Renal pelvis (tissue), 4 donors: ENCODE data around the gene TSHZ3. TPM values are rescaled to one million over a fixed set of nuclear protein-coding genes. Genes with fewer than 3 reads are reported as not detected.

Experiments
- DNase-seq: peaks from one replicate; pipeline ENCODE4 v3.0.0-alpha.2; 2013
- polyA plus RNA-seq, 3 donors: library from polyadenylated mRNA; unstranded; fragments of 120-200 nt; gene quantifications; one replicate each; pipeline ENCODE4 v1.2.1, GENCODE V29; 2013; ENCODE audit not compliant: insufficient read length in 3 of 3

Gene TSHZ3
- polyA plus RNA-seq, 3 donors: 10.0 to 12.5 (median 12.1) TPM

DNA sequence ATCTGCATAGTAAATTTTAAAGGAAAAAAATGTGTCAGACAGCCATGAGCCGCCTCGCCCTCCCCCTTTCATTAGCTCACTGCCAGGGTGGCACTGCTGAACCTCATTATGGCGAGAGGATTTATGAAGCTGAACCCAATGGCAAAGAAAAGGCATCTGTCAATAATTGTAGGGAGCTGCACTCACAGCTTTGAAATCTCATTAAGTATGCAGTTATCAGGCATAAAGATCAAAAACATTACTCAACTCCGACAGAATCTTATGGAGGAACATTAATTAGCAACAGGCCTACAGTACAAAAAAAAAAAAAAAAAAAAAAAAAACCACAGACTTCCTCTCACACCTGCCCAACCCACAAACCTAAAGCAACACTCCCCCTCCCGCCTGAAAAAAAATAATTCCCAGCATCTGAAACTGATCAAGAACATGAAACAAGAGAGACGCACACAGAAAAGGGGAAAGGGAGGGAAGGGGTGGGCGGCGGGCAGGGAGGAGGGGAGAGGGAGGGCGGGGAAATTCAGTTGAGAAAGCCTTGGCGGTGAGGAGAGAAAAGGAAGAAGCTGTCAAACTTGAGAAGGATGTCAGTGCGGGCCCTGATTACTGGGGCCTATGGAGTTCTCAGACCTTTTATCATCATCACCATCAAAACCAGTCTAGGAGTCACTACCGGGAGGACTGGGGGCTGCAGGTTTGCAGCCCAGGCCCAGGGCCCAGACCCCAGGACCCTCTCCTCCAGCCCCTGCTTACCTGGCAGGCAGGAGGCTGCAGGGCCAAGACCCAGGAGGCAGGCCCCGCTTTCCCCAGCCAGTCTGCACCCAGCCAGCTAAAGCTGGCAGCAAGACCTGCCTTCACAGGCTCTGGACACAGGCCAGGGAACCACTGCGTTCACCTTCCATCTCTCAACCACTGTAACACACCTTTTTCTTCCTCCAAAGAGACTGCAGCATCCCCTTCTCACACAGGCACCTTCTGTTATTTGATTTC lies 8.9 kb downstream of the TSHZ3 start:
- no peak for DNase-seq

DNA sequence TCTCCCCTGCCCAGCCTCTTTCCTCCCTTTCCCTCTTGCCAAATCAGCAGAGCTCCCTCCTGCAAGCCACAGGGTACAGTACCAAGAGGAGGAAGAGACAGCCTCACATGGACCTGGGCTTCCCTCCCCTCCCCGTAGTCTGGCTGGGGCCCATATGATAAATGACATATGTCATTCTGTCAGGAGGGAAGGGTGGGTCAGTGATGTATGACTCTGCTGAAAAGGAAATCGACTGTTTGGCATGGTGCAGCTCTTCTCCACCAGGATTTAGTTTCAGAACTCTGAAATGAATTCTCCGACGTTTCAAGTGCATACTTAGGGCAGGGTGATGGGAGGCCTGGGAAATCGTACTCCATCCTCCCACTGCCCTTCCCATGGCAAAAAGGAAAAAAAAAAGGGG lies 9.8 kb downstream of the TSHZ3 start:
- no peak for DNase-seq

DNA sequence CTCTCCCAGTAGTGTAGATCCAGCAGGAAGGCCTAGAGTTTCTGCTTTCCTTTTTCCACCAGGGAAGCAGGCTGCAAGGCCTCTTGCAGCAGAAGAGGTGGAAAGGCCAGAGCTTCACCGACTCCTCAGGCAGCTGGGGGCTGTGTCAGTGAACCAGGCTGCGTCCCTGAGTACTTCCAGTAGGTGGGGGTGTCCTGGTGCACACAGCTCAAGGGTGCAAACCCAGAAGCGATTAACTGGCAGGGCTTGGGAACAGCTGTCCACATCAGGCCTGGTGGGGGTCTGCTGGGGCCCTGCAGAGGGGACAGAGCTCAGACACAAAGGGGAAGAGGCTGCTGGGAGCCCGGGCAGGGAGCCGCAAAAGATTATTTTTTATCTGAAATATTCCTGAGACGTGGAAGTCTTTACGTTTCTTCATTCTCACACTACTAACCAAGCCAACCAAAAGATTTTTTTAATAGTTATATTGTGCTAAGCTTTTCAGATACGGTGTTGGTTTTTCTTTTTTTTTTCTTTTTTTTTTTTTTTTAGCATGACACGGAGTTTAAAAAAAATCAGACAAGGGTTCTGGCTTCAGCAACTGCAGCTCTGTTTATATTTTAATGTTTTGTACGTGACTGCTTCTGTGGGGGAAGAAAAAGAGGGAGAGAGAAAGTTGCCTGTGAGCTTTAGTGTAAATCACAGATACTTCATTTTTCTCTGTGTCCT lies 11.0 kb downstream of the TSHZ3 start:
- no peak for DNase-seq

DNA sequence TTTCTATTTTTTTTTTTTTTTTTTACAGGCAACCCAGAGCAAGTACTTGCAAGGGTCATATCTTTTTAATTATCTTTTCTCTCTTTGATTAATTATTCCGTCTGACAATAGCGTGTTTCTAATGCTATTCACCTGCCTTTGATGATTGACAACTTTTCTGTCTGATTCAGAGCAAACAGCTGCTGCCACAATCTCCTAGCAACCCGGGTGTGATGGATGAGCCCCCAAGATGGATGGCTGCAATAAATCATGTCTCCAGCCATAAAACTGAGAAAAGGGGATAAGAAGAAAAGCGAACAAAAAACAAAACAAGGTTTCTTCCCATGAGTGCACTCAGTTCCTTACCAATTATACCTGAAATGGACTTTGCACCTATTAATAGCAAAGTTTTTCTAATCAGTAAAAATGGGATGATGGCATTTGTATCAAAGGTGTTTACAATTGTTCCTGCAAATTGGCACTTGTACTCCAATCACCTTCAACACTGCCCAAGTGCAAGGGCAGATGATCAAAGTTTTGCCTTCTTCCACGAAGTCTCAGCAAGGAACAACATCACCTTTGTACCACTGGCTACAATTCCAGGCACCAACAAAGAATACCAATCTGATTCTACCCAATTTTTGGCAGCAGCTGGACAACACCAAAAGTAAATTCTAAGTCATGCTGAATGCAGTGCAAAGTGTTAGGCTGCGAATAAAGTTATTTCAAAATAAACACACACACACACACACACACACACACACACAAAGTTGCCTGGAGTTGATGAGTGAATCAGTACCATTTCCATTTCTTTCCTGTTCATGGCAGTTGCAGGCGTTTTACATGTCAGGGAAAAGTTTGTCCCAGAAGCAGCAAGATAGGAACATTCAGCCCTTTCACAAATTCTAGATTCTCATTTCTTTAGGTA lies 12.0 kb downstream of the TSHZ3 start:
- no peak for DNase-seq

DNA sequence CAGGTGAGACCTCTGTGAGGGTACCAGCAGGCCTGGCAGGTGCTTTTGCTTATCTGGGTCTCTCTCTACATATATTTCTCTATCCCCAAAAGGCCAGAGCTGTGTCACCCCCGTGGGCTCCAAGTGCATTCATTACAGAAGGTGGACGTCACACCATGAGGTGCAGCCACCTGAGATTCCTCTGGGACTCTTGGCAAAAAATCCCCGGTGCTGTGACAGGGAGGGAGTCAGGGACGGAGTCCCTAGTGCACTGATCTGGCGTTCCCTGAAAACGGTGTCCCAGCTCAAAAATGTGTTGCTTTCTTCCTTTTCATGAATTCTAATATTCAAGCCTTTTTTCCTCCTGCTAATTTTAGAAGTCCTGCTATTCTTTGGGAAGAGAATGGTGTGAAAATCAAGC lies 13.5 kb downstream of the TSHZ3 start:
- DNase-seq: no peak

DNA sequence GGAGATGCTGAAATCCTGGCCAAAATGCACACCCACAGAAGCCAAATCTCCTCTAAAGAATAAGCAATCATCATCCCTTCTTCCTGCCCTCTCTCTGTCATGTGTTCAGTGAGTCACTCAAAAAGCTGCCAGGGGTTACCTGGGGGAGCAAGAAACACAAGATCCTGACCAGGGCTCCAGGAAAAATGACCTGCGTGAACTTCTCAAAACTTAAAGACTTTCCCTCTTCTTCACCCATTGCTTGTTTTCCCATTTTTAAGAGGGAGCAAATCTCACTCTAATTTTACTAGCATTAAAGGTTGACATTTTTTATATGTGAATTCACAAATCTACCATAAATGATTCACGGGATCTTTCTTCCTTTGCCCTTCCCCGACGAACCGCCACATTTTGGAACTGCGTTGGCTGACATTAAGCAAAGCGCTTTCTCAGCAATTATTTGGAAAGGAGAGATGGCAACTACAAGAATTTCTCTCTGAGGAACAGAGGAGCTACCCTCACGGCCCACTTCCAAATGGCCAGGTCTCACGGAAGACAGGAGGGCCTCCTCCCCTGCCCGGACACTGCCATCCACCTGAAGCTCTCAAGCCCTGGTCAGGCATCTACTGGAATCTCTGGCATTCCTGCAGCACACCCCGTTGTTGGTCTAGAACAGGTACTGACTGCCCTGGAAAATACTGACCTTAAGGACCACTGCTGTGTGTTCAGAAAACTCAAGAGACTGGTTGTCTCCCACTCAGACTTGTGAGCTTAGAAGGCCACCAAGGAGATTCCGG lies 14.2 kb downstream of the TSHZ3 start:
- DNase-seq: no peak

DNA sequence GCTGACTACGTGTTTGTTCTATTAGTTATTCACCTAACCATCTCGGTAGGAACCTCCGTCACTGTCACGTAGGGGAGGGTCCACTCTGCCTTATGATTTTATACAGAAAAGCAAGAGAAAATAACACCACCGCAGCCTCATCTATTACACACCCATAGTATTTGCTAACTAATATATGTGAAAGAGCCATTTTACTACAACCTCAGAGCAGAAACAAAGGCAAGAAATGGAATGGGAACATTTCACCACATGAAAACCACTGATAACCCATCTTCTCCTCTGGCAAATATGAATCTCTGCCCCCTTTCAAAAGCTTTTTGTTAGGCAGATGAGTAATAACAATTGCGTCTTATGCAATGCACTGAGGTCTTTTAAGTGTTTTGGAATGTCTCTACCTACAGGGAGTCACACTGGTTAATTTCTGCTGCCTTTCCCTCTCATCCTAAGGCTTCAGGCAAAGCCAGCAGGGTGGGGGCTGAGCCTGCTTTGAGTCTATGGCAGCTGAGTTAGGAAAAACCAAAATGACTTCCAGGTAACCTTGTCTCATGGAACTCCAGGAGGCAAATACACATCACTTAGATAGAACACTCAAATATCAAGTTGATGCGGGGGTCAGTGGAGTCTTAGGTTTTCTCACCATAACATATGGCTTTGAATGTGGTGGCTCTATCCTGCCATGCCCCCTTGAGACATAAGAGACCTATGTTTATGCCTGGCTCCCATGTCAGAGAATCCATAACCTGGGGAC lies 15.0 kb downstream of the TSHZ3 start:
- no peak for DNase-seq

DNA sequence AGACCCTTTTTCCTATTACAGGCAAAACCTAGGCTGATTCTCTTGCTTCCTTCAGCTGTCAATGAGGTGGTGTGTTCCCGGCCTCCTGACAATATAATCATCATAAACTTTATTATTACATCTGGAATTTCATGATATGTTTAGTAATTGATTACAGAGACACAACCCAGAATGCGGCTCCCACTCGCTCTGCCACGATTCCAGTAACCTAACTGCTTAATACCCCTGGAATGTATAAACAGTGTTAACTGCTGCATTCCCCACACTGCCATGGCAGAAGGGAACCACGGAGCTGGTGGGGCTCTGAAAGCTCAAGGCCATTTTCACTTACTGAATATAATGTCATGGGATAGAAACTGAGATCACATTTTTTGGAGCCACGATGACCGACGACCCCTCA lies 17.1 kb downstream of the TSHZ3 start:
- no peak for DNase-seq

DNA sequence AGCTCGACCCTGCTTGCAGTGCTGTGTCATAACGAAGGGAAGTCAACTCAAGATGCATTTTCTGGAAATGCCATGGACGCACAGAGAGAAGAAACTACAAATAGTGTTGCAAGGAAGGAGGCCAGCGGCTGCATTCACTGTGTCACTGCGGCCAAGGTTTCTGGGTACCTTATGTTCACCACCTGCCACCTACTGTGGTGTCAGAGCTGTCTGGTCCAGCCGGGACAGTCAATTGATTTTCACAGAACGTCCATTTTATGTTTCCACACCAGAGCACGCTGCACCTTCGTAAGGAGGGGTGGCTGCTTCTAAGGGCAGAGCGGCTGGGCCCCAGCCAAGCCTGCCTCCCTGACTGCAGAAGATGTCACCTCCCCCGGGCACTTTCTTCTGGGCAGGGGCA lies 17.7 kb downstream of the TSHZ3 start:
- no peak for DNase-seq

DNA sequence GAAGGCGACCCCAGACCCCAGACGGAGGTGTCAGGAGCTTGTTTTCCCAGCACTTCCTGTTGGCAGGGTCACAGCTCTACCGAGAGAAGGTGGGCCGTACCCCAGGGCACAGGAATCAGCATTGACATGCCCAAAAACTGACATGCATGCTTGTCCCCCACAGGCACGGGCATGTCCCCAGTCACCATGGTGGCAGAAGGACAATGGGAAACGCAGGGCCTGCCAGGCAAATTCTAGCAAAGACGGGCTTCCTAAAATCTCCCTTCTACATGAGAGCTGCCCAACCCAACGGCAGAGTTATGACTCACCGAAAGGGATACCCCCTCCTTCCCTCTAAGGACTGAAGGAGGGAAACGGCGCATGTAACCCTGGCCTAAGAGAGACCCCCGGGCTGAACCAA lies 18.5 kb downstream of the TSHZ3 start:
- DNase-seq: no peak

DNA sequence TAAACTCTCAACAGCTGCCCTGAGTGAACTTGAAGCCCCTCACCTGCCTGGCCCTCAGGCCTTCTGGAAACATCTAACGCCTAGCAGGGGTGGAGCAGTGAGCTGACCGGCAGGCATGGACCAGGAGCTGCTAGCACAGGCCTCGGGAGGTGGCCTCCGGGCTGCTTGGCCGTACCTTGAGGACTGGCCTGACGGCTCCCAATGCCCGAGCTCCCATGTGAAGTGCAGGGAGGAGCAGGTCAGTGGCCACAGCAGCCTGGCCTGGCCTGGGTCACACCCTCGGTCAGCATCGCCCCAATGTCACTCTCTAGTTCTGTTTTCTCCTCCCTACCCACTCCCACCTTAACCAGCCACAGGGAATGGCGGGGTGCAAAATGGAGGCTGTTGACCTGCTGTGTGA lies 19.0 kb downstream of the TSHZ3 start:
- no peak for DNase-seq

DNA sequence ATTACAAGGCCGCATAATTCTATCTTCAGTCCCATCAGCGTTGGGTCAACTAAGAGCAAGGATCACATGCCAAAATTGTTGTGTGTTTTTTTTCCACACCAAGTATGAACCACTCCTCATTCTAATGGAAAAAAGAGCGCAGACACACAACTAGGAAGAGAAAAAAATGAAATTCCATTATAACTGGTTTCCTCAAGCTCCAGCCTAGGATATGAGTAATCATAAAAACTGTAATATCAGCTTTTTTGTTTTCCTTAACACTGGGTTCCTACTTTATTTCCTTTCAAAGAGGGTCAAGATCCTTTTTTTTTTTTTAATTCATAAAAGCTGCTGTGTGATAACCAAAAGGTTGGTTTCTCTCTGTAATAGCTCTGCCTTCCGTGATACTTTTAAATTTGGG lies 19.4 kb downstream of the TSHZ3 start:
- DNase-seq: no peak

DNA sequence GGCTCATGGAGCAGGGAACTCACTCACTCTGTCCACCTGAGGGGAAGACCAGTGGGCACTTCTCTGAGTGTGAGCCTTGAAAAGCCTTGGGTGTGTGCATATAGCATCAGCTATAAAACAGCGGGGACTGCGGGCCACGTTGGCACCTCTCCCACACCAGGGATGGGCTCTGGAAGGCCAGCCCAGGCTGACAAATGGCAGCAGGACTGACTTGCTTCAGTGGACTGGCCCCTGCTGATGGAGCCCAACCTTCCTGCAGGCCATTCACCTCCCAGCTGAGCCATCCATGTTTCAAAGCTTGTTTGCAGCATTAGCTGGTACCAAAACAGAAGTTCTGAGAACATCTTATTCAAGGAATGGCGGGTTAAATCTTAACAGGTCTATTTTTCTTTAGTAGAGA lies 21.0 kb downstream of the TSHZ3 start:
- no peak for DNase-seq

DNA sequence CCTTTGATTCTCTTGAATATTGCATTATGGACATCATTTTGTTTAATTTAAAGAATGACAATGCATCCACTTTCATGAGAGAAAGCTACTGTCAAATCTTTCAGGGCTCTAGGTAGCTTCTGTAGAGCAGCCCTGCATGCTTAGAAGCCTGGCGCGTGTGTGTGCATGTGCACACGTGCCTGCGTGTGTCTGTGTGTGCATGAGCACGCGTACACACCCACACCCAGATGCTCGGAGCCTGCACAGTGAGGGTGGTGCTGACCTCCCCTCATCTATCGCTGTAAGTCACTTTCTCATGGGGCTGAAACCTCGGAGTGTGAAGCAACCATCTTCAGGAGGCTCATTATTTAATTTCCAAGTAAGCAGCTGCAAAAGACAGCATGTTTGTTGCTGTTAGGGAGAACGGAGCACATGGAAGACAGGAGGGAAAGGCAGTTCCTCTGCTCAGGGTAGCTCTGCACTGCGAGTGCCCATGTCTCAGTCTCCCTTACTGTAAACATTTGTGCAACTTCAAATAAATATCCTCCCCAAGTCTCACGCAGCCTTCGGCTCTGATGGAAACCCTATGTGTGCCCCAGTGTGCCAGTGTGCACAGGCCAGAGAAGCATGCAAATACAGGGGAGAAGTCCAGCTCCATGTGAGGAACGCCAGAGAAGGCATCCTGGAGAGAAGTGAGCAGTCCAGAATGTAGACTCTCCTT lies 22.8 kb downstream of the TSHZ3 start:
- no peak for DNase-seq

DNA sequence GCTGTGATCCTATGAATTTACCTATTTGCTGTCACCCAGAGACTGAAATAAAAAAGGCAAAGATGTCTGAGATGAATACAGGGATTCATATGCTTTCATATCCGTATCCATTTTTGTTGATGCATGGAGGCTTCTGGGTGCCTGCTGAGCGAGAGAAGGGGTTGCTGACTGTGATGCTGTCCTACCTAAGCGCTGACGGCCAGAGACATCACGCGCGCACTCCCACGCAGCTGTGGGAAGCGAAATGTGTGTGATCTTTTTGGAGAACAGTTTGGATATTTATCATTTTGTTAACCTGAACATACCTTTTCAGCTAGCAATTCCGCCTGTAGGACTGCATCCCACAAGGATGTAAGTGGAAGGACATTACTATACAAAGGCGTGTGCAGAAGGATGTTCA lies 23.9 kb downstream of the TSHZ3 start:
- no peak for DNase-seq

DNA sequence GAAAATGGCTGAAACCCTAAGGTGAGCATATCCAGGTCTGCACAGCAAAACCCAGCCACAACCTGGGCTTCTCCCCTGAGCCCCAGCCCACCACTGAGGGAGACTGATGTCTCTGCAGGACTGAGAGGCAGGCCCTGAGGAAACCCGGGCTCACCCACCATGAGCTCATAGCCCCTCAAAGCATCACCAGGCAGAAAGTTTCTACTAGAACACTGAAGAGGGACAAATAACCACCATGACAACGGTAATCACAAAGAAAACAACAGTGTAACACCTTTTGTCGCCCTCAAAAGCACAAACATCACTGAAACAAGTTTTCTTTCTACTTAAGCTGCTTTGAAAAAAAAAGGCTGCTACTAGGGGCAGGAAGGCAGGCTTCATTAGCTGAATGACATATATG lies 29.8 kb downstream of the TSHZ3 start:
- DNase-seq: no peak

DNA sequence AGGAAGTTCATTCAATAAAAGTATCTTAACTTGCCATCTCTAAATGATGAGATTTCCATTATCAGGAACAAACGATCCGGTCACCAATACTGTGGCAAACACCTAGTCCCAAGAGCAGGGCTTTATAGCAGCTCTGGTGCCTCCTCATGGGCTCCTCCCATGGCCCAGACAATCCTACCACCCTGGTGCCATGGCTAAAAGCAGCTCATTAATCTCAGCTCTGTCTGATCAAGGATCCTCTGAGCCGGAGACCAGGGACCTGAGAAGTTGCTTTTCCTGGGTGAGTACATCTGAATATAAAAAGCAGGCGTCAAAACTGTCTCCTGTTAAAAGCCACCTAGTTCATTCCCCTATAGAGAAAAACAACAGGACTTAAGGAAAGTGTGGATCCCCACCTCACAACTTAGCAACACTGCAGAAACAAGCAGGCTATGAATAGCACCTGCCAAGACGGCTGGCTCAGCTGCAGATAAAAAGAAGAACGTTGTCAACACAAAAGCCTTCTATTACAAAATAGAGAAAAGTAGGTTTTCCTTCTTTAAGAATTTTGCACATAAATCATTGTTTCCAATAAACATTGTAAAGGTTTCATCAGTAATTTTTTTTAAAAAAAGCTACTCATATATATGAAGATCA lies 30.3 kb downstream of the TSHZ3 start:
- no peak for DNase-seq

DNA sequence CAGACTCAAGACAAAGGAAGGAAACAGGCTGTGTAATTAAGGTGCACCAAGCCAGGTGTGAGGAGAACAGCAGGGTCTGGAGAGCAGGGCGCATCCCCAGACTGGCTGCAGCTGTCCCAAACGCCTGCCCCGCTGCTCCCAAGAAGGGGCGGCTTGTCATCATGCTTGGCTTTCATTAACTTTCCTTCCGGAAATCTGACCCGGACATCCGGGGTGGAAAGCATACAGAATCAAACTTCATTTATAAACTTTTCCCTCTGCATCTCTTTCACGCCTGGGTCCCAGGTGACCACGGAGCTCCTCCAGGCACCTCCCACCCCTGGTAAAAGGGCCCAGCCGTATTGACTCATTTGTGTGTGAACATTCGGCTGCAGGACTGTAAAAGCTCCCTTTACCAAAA lies 31.7 kb downstream of the TSHZ3 start:
- no peak for DNase-seq

DNA sequence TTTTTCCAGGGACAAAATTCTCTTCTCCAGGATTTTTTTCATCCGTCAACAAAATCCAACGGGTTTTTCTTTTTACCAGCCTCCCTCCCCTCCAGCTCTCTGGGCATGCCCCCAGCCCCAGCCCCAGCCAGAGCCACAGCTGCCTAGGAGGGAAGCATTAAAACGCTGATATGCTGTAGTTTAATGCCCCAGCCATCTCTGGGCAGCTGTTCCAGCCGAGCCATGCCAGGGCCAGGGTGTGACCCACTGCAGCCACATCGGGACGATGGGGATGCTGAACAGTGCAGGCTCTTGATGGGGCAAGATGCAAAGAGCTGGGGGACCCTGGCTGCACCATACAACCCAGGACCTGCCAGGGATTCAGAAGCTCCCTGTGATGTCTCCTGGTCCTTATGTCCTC lies 32.1 kb downstream of the TSHZ3 start:
- no peak for DNase-seq
